Skeletal muscle tissue (tissue), 4 donors: ENCODE data around the gene MEP1A. TPM values are rescaled to one million over a fixed set of nuclear protein-coding genes. Genes with fewer than 3 reads are reported as not detected.

ENCODE experiments used
- H3K27ac ChIP-seq: one replicate; pipeline ENCODE4 v1.7.0; 2013; ENCODE audit warnings: mild to moderate bottlenecking, low read depth, low read length, inconsistent platforms
- H3K27me3 ChIP-seq, 3 donors: one replicate each; pipeline ENCODE4 v1.7.0; 2013; ENCODE audit warnings: low read length in 3 of 3; ENCODE audit not compliant: control insufficient read depth in 3 of 3, insufficient read depth in 3 of 3
- H3K36me3 ChIP-seq, 3 donors: one replicate each; pipeline ENCODE4 v1.7.0; 2013; ENCODE audit warnings: low read length in 3 of 3; ENCODE audit not compliant: control insufficient read depth in 3 of 3, insufficient read depth in 3 of 3
- H3K4me1 ChIP-seq, 3 donors: one replicate each; pipeline ENCODE4 v1.7.0; 2013; ENCODE audit warnings: low read length in 3 of 3, mild to moderate bottlenecking in 3 of 3; ENCODE audit not compliant: control insufficient read depth in 3 of 3, insufficient read depth in 3 of 3
- H3K4me3 ChIP-seq, 3 donors: one replicate each; pipeline ENCODE4 v1.7.0; 2013; ENCODE audit warnings: low read length in 3 of 3
- H3K9ac ChIP-seq, 3 donors: one replicate each; pipeline ENCODE4 v1.7.0; 2013; ENCODE audit warnings: low read length in 3 of 3, mild to moderate bottlenecking in 3 of 3, moderate library complexity in 2 of 3, low read depth in 1 of 3
- H3K9me3 ChIP-seq, 3 donors: one replicate each; pipeline ENCODE4 v1.7.0; 2013; ENCODE audit warnings: low read length in 3 of 3; ENCODE audit not compliant: control insufficient read depth in 3 of 3
- total RNA-seq: library from RNA; depleted of rRNA; stranded (reverse); fragments of >200 nt; gene quantifications from one replicate; pipeline ENCODE4 v1.2.3, GENCODE V29; 2014
- donor health status: Osteomylitis.

Gene MEP1A
- total RNA-seq, 1 donor from 2014 or later = not detected

DNA sequence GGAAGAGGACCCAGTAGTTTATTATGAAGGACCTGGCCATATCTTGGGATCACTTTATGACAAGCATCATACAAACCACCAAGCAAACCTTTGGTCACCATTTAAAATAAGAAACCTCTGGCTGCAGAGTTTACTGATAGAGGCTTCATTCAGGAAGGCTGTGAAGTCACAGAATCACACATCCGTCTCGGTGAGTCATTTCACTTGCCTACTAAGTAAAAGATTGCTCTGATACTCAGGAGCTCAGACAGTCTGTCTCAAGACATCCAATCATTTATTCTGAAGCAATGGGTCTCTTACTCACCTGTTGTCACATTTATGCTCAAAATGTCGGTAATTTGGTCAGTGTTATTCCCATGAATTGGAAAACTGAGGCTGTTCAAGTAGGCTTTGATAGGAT is 94.8 kb downstream of the MEP1A start:
- no peak overlapping the region for H3K4me3 ChIP-seq
- H3K27ac ChIP-seq = no peak overlapping the region
- no peak overlapping the region for H3K9ac ChIP-seq
- no peaks in the 10 kb centered on the region for H3K9me3 ChIP-seq
- peaks cover 0 to 4% (median 0%) of the 10 kb centered on the region in 3 donors for H3K36me3 ChIP-seq
- H3K4me1 ChIP-seq = peaks cover 0 to 3% (median 0%) of the 10 kb centered on the region in 3 donors
- H3K27me3 ChIP-seq = no peaks in the 10 kb centered on the region

DNA sequence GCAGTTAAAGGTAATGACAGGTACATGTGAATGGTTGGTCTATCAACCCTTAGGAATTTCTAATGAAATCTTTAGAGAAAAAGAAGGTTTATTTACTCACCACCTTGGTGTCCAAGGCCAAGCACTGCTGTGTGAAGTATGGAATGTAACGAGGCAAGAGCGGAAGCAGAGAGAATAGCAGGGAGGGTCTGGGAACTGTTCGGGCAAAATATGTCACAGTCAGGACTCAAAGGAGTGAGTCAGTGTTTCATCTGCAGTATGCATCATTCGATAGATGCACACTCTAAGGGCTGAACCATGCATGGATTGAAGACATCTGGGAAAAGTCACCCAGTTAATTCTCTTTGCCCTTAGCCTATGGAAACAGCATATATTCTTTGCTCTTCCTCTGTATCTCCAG is 95.4 kb downstream of the MEP1A start:
- no peaks in the 10 kb centered on the region for H3K9me3 ChIP-seq
- peaks cover 0 to 4% (median 0%) of the 10 kb centered on the region in 3 donors for H3K36me3 ChIP-seq
- H3K27me3 ChIP-seq = no peaks in the 10 kb centered on the region
- peaks cover 0 to 3% (median under 1%) of the 10 kb centered on the region in 3 donors for H3K4me1 ChIP-seq
- H3K9ac ChIP-seq = no peak overlapping the region
- no peak overlapping the region for H3K27ac ChIP-seq
- H3K4me3 ChIP-seq = no peak overlapping the region

Other genes with a start within 250 kb of the MEP1A start
- gene CYP39A1, start 140.6 kb upstream of the MEP1A start, total RNA-seq = 6.3 TPM
- 8.9 TPM for gene SLC25A27, start 140.4 kb upstream of the MEP1A start, total RNA-seq
- gene TDRD6, start 105.5 kb upstream of the MEP1A start, total RNA-seq = 0.52 TPM
- 1.6 TPM for gene PLA2G7, start 58.0 kb upstream of the MEP1A start, total RNA-seq
- gene ANKRD66, start 46.5 kb upstream of the MEP1A start, total RNA-seq = not detected
- 26.1 TPM for gene ADGRF5, start 128.5 kb downstream of the MEP1A start, total RNA-seq
- not detected for gene ADGRF1, start 248.9 kb downstream of the MEP1A start, total RNA-seq